Measurements from ENCODE around the gene OR6Q1.

GRCh38 chr11:58034471-58034870, 3.7 kb downstream of the OR6Q1 start:
- TF ChIP-seq EZH2 (IDR thresholded peaks at IDR 0.05; ENCODE audit: low read depth, unreplicated experiment), result no peak
- TF ChIP-seq EZH2phosphoT487 (IDR thresholded peaks at IDR 0.05; ENCODE audit: unreplicated experiment), result no peak

Data from GM23338 (cell line).